Neural cell (in vitro differentiated cells): ENCODE results near the gene XRN1. TPM values are rescaled to one million over a fixed set of nuclear protein-coding genes. Genes with fewer than 3 reads are reported as not detected.

Experiments used
- H2AFZ ChIP-seq: fragments of 200-600, 300-800 bp; sonication (generic), shearing (Covaris generic); 2 replicates; pipeline ENCODE4 v1.6.0; 2014; ENCODE audit warnings: low read depth, mild to moderate bottlenecking, antibody characterized with exemption, low read length, moderate library complexity
- H3F3A ChIP-seq: fragments of 200-600 bp; shearing (Covaris generic); 2 replicates; pipeline ENCODE4 v1.6.1; 2016; ENCODE audit warnings: mild to moderate bottlenecking, moderate library complexity, mixed read lengths, antibody characterized with exemption, low read length; ENCODE audit not compliant: insufficient read depth, poor library complexity, severe bottlenecking
- H3K27ac ChIP-seq: fragments of 200-600, 300-800 bp; sonication (generic), shearing (Covaris generic); 2 replicates; pipeline ENCODE4 v1.5.1; 2014; ENCODE audit warnings: mild to moderate bottlenecking, low read length, moderate library complexity
- H3K27me3 ChIP-seq: fragments of 300-800, 200-600 bp; sonication (generic), shearing (Covaris generic); 2 replicates; pipeline ENCODE4 v1.6.0; 2014; ENCODE audit warnings: mild to moderate bottlenecking, low read depth, low read length, moderate library complexity; ENCODE audit not compliant: insufficient read depth
- H3K36me3 ChIP-seq: fragments of 300-800, 200-600 bp; sonication (generic), shearing (Covaris generic); 2 replicates; pipeline ENCODE4 v1.5.1; 2014; ENCODE audit warnings: mild to moderate bottlenecking, antibody characterized with exemption, low read length, moderate library complexity; ENCODE audit not compliant: insufficient read depth
- H3K4me2 ChIP-seq: fragments of 300-800, 200-600 bp; sonication (generic), shearing (Covaris generic); 2 replicates; pipeline ENCODE4 v1.6.0; 2014; ENCODE audit warnings: mild to moderate bottlenecking, low read length
- H3K4me3 ChIP-seq: fragments of 300-800, 200-600 bp; sonication (generic), shearing (Covaris generic); 2 replicates; pipeline ENCODE4 v1.5.1; 2014; ENCODE audit warnings: mild to moderate bottlenecking, low read length, moderate library complexity
- H3K79me2 ChIP-seq: fragments of 200-600 bp; shearing (Covaris generic); replicated peaks from 2 replicates; pipeline ENCODE4 v1.6.0; 2014; ENCODE audit warnings: mild to moderate bottlenecking, low read length, moderate library complexity; ENCODE audit not compliant: insufficient read depth
- H3K9ac ChIP-seq: fragments of 300-800, 200-600 bp; sonication (generic), shearing (Covaris generic); 2 replicates; pipeline ENCODE4 v1.6.1; 2016; ENCODE audit warnings: mild to moderate bottlenecking, low read length, mixed read lengths
- H3K9me2 ChIP-seq: fragments of 200-600 bp; shearing (Covaris generic); 2 replicates; pipeline ENCODE4 v1.6.1; 2016; ENCODE audit warnings: mild to moderate bottlenecking, low read length, mixed read lengths; ENCODE audit not compliant: insufficient read depth
- H3K9me3 ChIP-seq: fragments of 200-600, 300-800 bp; sonication (generic), shearing (Covaris generic); 2 replicates; pipeline ENCODE4 v1.6.1; 2016; ENCODE audit warnings: mild to moderate bottlenecking, mixed run types, low read length, moderate library complexity, mixed read lengths
- H4K20me1 ChIP-seq: fragments of 200-600 bp; shearing (Covaris generic); 2 replicates; pipeline ENCODE4 v1.6.1; 2016; ENCODE audit warnings: mild to moderate bottlenecking, mixed run types; ENCODE audit not compliant: insufficient read depth
- EP300 ChIP-seq: fragments of 450-650 bp; conservative IDR thresholded peaks from 2 replicates; pipeline ENCODE4 v1.6.1; 2014; ENCODE audit warnings: antibody characterized with exemption, mild to moderate bottlenecking, moderate library complexity; ENCODE audit not compliant: poor library complexity, severe bottlenecking
- EZH2 ChIP-seq: fragments of 200-600, 300-800 bp; shearing (Covaris generic), sonication (generic); IDR thresholded peaks from 2 replicates; pipeline ENCODE4 v1.6.1; 2014; ENCODE audit warnings: antibody characterized with exemption, low read length, borderline replicate concordance, mild to moderate bottlenecking; ENCODE audit not compliant: insufficient read depth, poor library complexity, severe bottlenecking
- MXI1 ChIP-seq: fragments of 450-650 bp; conservative IDR thresholded peaks from 2 replicates; pipeline ENCODE4 v1.6.1; 2014; ENCODE audit warnings: antibody characterized with exemption, mild to moderate bottlenecking; ENCODE audit not compliant: poor library complexity, severe bottlenecking
- POLR2AphosphoS5 ChIP-seq: IDR thresholded peaks from 2 replicates; pipeline ENCODE4 v1.6.1; 2012
- RAD21 ChIP-seq: fragments of 450-650 bp; conservative IDR thresholded peaks from 2 replicates; pipeline ENCODE4 v1.6.1; 2014; ENCODE audit warnings: antibody characterized with exemption, mild to moderate bottlenecking, moderate library complexity
- REST ChIP-seq: IDR thresholded peaks from 2 replicates; pipeline ENCODE4 v1.6.1; 2012; ENCODE audit warnings: borderline replicate concordance
- SMC3 ChIP-seq: fragments of 450-650 bp; conservative IDR thresholded peaks from 2 replicates; pipeline ENCODE4 v1.6.1; 2014; ENCODE audit warnings: antibody characterized with exemption, mild to moderate bottlenecking, moderate library complexity; ENCODE audit not compliant: poor library complexity
- TAF1 ChIP-seq: IDR thresholded peaks from 2 replicates; pipeline ENCODE4 v1.6.1; 2012; ENCODE audit warnings: low read depth
- polyA plus RNA-seq: library from polyadenylated mRNA; depleted of rRNA; stranded (reverse); fragments of >200 nt; gene quantifications from 2 replicates; pipeline ENCODE4 v1.2.3, GENCODE V29; 2014
- TF ChIP-seq, protein P1 (sequence below): fragments of 450-650 bp; IDR thresholded peaks from 2 replicates; pipeline ENCODE4 v1.5.1; 2014; ENCODE audit warnings: antibody characterized with exemption, mild to moderate bottlenecking, moderate library complexity; ENCODE audit not compliant: poor library complexity, severe bottlenecking

Gene XRN1
- polyA plus RNA-seq, 1 donor from 2014 or later, result 21.1 TPM

GRCh38 chr3:142468456-142468855, 20.6 kb upstream of the XRN1 start:
- H4K20me1 ChIP-seq, result no peaks in the 10 kb centered on the region
- no peak overlapping the region for H3K4me3 ChIP-seq
- no peak overlapping the region for H2AFZ ChIP-seq
- TF ChIP-seq REST (no peak), EZH2 (no peak), RAD21 (no peak), MXI1 (no peak), EP300 (no peak), TAF1 (no peak), POLR2AphosphoS5 (no peak), SMC3 (no peak)
- TF ChIP-seq, protein P1, sequence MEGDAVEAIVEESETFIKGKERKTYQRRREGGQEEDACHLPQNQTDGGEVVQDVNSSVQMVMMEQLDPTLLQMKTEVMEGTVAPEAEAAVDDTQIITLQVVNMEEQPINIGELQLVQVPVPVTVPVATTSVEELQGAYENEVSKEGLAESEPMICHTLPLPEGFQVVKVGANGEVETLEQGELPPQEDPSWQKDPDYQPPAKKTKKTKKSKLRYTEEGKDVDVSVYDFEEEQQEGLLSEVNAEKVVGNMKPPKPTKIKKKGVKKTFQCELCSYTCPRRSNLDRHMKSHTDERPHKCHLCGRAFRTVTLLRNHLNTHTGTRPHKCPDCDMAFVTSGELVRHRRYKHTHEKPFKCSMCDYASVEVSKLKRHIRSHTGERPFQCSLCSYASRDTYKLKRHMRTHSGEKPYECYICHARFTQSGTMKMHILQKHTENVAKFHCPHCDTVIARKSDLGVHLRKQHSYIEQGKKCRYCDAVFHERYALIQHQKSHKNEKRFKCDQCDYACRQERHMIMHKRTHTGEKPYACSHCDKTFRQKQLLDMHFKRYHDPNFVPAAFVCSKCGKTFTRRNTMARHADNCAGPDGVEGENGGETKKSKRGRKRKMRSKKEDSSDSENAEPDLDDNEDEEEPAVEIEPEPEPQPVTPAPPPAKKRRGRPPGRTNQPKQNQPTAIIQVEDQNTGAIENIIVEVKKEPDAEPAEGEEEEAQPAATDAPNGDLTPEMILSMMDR, result no peak
- H3K79me2 ChIP-seq, result no peaks in the 10 kb centered on the region
- H3F3A ChIP-seq, result no peaks in the 10 kb centered on the region
- no peak overlapping the region for H3K27ac ChIP-seq
- no peaks in the 10 kb centered on the region for H3K27me3 ChIP-seq
- peaks cover 6% of the 10 kb centered on the region for H3K9me3 ChIP-seq
- H3K9me2 ChIP-seq, result no peaks in the 10 kb centered on the region
- H3K4me2 ChIP-seq, result no peak overlapping the region
- no peak overlapping the region for H3K9ac ChIP-seq
- no peaks in the 10 kb centered on the region for H3K36me3 ChIP-seq

- Histone ChIP-seq H3K4me2 (no peak overlapping the region), H2AFZ (no peak overlapping the region), H3K4me3 (no peak overlapping the region), H3K9ac (no peak overlapping the region), H3F3A (no peaks in the 10 kb centered on the region), H3K9me2 (no peaks in the 10 kb centered on the region), H3K9me3 (no peaks in the 10 kb centered on the region), H3K27ac (no peak overlapping the region), H3K36me3 (no peaks in the 10 kb centered on the region), H3K79me2 (no peaks in the 10 kb centered on the region), H4K20me1 (no peaks in the 10 kb centered on the region), H3K27me3 (no peaks in the 10 kb centered on the region)
- TF ChIP-seq REST, result no peak
- TF ChIP-seq, protein P1, result no peak
- no peak for TF ChIP-seq EP300
- no peak for TF ChIP-seq EZH2
- TF ChIP-seq RAD21, result no peak
- TF ChIP-seq SMC3, result no peak
- no peak for TF ChIP-seq MXI1
- TF ChIP-seq TAF1, result no peak
- TF ChIP-seq POLR2AphosphoS5, result no peak
Measured at GRCh38 chr3:142467768-142468167, 19.9 kb upstream of the XRN1 start.
